LoVo (cell line): Measurements from ENCODE around the gene ZNF396.

Experiments used
- DNase-seq: peaks from one replicate; pipeline ENCODE4 v3.0.0-alpha.2; 2016; ENCODE audit warnings: low spot score

Gene ZNF396

DNA sequence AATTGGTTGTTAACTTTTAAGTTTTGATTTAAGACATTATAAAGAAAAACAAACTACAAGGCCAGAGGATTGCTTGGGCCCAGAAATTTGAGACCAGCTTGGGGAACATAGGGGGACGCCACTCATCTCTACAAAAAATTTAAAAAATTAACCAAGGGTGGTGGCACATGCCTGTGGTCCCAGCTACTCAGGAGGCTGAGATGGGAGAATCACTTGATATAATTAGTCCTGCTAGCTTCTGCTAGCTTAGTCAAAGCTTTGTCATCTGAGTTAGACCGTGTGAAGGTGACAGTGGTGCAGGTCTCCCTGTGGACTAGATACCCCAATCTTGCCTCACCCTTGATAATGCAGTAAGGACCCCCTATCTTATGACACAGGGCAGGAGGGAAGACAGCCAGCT is 6.0 kb upstream of the ZNF396 start:
- no peak for DNase-seq

DNA sequence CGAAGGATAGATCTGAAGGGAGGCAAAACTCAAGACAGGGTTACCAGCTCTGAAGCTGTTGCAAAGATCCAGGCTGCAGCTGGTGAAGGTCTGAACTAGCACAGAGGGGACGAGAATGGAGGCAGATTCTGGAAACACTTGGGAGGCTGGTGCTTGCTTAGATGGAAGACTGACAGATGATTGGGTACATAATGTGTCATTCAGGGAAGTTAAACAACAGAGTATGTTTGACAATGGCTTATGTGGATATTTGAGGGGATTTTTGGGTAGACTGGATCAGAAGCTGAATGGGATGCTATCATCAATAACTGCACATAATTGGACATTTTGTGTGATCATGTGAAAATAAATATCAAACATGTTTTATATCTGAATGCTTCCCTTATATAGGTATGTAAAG is 2.3 kb upstream of the ZNF396 start:
- no peak for DNase-seq

DNA sequence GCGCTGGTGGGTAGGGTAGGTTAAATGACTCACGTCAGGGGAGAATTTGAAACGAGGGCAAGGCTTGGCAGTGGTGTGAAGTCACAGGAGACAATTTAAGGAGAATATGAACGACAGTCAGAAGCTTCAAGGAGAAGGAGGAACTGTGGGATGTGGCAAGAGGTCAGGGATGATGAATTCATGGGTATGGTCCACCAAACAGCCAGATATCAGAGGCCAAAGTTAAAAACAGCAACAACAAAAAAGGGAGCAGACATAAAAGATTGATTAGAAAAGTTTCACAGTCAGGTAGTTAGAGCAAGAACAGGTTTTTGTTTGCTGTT is 1.4 kb upstream of the ZNF396 start:
- no peak for DNase-seq

DNA sequence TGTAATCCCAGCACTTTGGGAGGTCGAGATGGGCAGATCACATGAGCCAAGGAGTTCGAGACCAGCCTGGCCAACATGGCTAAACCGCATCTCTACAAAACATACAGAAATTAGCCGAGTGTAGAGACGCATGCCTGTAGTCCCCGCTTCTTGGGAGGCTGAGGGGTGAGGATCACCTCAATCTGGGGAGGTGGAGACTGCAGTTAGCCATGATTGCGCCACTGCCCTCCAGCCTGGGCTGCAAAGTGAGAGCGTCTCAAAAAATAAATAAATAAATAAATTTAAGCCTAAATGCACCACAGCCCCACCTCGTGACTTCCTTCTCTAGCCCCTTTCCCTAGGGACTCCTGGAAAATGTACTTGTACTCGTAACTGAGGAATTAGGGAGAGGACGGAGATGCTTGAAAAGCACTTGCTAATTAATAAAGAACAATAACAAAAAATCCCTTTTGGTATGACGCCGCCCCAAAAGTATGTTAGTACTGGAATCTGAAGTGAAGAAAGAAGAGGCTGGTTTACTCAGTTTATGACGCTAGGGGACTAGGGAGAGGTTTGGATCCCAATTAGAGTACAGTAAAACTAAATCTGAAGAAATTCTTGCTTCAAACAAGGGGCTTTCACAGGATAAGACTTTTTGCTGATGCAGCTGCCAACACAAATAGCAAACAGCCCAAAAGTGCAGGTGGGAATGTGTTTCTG is 887 bp upstream of the ZNF396 start:
- no peak for DNase-seq

DNA sequence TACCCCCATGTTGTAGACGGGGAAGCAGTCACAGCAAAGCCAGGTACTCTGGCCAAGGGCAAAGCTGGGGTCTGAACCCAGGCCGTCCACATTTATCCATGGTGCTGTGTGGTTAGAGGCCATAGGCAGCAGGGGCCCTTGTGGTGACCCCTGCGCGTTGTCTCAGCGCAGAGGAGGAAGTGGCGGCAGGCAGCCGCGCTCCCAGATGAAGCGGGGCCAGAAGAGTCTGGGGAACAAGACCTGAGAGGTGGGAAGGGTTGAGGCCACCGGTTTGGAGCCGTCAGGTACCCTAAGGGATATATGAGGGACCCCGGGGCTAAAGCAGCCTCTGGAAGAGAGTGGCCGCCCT is 770 bp downstream of the ZNF396 start:
- DNase-seq, result no peak

DNA sequence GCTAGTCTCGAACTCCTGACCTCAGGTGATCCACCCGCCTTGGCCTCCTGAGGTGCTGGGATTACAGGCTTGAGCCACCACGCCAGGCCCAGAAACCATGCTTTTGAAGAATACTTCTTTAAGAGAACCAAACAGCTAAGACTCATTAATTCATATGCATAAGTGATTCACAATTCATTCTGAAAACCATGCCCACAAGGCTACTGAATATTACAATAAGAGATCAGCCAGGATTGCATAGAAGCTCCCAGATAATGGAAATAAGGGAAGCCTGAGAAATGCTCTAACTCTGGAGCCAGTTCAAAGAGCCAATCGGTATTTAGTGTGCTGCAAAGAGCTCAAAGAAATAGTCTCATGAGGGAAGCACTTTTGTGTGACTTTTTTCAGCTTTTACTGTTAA is 2.4 kb downstream of the ZNF396 start:
- no peak for DNase-seq

DNA sequence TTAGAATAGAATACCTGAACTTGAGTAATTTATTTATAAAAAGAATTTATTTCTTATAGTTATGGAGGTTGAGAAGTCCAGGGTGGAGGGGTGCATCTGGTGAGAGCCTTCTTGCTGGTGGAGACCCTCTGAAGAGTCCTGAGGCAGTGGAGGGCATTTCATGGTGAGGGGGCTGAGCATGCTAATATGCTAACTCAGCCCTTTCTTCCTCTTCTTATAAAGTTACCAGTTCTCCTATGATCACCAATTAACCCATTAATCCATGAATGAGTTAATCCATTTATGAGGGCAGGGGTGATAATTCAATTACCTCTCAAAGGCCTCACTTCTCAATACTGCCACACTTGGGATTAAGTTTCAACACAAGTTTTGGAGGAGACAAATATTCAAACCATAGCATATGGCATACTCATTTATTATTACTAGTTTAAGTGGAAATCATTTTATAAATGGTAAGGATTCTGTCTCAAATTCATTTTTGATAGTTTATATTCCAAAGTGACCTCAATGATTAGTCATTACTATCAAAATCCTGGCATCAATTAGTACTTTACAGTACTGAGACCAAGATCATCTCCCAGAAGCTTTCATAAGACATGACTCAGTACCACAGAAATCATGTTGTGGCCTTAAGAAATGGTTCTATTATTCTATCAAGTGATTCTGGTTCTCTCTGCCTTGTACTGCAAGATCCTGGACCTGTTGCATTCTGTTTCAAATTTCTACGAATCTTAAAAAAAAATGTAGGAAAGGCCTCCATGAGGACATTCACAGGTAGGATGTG is 5.5 kb downstream of the ZNF396 start:
- no peak for DNase-seq

DNA sequence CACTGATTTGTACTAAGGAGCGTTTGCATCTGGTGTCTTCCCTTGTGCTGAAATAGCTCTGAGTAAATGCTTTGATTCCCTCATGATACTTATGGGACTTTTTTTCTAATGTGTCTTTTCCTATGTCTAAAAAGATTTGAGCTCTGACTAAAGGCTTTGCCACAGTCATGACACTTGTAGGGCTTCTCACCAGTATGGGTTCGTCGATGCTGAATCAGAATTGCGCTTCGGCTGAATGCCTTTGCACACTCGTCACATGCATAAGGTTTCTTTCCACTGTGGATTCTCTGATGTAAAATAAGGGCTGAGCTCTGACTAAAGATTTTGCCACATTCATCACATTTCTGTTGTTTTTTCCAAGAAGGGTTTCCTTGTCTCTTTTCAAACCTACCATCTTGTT is 8.0 kb downstream of the ZNF396 start:
- no peak for DNase-seq

DNA sequence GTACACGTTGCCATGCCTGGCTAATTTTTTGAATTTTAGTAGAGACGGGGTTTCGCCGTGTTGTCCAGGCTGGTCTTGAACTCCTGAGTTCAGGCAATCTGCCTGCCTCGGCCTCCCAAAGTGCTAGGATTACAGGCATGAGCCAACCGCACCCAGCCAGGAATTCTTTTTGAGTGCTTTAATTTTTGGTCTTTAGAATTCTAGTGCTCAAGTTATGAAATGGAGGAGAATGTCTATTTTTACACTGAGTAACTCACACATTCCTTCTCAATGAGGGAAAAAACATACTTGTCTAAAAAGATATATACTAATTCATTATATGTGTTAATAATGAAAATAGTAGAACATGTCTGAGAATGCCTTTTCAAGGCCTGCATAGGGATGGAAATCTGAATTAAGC is 8.5 kb downstream of the ZNF396 start:
- DNase-seq, result no peak

DNA sequence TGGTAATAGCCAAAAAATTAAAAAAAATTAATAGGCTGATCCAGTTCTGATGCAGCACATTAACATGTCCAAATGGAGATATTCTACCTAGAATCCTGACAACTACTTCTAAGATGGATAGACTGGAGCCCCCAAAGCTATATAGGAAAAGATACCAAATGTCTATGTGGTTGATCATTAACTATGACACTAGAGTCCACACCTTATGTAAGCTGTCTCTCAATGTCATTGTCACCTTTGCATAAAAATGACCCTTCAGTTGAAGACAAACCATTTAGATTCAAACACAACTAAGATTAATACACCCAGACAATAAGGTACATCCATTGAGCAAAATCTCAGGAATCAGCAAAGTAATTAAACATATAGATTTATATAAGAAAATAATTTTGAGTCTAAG is 14.6 kb downstream of the ZNF396 start:
- no peak for DNase-seq

DNA sequence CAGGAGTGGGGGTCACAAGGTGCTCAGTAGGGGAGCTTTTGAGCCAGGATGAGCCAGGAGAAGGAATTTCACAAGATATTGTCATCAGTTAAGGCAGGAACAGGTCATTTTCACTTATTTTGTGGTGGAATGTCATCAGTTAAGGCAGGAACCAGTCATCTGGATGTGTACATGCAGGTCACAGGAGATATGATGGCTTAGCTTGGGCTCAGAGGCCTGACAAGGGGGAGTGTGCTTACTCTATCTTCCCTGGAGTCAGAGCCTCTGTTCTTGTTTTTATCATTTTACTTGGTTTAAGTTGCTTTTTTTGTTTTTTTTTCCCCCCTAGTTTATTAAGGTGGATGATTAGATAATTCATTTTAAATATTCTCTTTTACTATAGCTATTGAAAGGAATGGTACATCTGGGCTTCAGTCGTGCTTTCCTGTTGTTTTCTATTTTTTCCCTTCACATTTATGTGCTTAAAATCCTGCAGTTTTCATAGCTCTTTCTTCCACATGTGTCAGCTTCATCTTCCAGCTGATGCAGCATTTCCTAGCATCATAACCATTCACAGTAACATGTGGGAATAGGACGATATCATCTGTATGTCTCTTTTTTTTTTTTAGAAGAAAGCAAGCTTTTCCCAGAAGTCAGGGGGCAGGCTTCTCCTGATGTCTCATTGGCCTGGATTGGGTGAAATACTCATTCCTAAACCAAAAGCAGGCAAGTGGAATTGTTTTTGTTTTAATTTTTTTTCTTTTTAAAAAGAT is 15.4 kb downstream of the ZNF396 start:
- no peak for DNase-seq

DNA sequence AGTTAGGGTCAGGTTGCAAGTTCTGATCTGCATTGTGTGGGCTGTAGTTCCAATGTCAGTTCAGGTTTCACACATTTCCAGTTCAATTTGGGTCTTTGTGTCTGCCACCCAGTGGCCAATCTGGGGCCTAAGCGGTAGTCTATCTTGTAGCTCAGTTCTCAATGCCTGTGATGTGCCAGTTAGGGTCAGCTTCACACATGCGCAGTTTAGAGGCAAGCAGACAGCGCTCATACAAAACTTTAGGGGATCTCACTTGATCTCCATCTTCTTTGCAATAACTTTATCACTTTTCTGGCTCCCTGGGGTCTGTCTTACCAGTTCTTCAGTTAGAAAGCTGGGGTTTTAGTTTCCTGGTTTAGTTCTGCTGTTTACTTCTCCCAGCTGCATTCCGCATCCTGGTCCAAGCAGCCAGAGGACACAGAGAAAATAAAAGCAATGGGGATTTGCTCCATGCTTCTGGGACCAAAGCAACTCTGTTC is 22.0 kb downstream of the ZNF396 start:
- DNase-seq, result peak; percentile 63

DNA sequence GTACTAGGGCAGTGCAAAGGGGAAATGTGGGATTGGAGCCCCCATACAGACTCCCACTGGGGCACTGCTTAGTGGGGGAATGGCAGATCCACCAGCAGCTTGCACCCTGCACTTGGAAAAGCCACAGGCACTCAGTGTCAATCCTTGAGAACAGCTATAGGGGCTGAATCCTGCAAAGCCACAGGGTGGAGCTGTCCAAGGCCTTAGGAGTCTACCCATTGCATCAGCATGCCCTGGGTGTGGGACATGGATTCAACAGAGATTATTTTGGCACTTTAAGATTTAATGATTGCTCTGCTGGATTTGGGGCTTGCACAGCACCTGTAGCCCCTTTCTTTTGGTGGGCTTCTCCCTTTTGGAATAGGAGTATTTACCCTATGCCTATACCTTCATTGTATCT is 24.4 kb downstream of the ZNF396 start:
- DNase-seq, result no peak

DNA sequence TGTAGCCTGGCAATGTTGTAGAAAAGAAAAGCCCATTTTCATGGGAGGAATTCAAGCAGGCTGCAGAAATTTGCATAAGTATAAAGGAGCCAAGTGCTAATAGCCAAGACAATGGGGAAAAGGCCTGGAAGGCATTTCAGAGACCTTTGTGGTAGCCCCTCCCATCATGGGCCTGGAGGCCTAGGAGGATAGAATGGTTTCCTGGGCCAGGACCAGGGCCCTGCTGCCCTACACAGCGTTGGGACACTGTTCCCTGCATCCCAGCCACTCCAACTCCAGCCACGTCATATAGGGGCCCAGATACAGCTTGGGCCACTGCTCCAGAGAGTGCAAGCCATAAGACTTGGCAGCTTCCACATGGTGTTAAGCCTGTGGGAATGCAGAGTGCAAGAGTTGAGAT is 24.9 kb downstream of the ZNF396 start:
- no peak for DNase-seq

DNA sequence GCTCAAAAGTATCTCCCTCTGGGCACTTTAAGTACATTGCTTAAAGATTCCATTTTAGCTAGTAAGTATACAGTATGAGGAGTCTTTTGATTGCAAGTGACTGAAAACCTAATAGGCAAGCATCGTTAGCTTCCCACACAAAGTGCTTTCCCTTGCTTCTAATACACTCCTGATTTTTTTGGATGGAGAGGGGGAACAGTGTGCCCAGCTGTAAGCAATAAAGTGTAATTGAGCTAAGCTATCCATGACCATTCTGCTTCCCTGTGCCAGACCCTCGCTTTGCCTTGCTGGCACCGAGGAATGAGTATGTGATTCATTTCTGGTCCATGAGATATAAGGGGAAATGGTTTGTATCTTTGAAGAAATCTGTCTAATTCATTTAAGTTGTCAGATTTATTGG is 29.1 kb downstream of the ZNF396 start:
- no peak for DNase-seq

DNA sequence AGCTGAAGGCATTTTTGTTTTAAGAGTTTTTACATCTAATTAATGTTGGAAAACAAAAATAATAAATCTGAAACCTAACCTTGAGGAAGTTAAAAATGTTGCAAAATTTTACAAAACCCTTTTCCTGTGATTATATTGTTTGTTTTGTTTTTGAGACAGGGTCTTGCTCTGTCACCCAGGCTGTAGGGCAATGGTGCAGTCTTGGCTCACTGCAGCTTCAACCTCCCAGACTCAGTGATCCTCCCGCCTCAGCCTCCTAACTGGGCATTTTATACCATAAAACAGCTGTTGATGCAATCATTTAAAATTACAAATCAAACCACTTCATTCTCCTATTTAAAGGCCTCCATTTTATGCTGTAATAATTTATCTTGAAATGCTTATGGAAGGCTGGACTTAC is 31.2 kb downstream of the ZNF396 start:
- DNase-seq, result no peak

DNA sequence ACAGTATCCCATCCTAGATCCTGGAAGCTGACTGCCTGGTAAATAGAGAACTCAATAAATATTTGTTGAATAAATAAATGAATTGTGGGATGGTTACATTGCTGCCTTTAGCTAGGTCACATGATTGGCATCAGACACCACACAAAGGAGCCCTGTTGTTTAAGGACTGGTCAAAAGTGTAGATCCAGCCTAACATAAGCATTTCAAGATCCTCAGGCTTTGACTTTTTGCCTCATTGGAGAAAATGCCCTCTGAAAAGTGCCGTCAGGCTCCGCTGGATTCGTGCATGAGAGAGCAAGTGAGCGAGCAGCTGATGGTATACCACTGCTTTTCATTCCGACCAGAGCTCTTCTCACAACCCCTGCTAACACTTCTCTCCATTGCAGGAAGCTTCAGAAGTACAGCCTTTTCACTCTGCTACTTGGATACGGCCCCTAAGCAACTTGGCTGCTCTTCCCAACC is 31.6 kb downstream of the ZNF396 start:
- DNase-seq, result no peak

DNA sequence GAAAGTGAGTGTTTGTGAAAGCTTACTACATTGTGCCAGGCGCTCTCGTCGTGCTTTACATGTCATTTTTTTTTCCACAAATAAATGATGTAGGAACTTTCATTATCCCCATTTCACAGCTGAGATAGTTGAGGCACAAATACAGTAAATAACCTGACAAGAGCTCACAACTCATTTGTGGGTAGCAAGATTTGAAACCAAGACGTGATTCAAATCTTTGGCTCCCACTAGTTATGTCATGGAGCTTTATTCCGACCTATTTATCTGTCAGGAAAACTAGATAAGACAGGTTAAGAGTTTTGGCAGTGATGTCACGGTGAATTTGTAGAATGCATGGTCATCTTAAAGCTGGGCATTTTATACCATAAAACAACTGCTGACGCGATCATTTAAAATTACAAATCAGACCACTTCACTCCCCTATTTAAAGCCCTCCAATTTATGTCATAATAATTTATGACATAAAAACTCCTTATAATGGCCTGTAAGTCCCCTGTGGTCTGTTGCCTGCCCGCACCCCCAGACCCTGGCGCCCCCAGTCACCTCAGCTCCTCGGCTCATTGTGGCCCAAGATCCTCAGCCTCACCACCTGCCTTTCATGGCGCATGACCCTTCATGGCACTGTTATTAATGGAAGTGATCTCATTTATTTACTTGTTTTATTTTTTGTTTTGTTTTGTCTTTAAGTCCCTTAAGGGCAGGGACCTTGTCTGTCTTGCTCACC is 32.2 kb downstream of the ZNF396 start:
- DNase-seq, result no peak

DNA sequence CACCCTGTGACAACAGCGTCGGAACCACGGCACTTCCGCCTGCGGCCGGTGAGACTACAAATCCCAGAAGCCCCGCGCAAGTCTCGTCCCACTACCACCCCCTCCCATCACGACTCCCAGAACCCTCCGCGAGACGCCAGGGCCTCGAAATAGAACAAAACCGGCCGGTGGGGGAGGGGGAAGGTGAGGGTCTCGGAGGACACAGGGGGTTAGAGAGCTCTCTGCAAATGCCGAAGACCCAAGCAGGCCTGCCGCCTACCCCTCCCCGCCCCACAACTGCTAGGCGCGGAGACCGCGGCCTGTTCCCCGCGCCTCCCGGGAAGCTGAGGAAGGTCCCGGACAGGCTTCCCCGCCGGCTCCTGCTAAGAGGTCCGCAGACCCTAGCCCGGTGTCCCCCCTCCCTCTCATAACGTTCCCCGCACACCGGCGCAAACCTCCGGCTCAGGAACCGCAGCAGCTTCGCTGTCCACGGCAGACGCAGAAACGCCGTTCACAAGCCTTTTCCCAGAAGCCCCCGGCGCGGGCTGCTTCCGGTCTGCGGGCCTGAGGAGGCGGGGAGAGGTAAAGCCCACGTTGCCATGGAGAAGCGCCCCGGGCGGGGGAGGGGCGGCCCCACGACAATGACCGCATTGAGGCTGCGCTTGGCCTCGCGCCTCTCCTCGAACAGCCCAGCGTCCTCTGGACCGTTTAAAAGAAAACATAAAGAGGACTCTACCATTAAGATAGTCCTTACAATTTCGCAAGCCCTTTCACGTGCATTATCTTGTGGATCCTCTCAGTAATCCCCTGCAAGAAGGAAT is 33.0 kb downstream of the ZNF396 start, which contains the start of gene ZNF24:
Gene ZNF24, minus strand, starts transcription at position 485 of the 800 bp plus-strand sequence. CDS start 3,770 bp downstream, outside the sequence.
- DNase-seq, result peak; percentile 94

DNA sequence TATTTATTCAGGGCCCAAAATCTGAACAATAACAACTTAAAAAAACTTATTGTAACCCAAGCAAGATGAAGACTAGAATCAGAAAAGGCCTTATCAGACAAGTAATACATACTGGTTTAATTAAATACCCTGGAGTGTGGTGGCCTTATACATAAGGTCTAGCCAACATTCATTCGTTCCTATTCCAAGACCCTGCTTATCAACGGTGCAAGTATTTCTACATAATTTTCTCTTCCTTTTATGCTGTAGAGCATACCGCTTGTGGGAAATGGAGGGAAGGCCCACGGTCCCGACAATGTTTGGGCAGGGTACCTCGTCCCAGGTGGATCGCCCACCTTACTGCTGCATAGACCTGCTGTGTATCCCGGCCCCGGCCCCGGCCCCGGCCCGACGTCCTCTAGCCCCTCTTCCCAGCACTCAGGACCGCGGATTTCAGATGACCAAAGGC is 33.6 kb downstream of the ZNF396 start:
- no peak for DNase-seq

DNA sequence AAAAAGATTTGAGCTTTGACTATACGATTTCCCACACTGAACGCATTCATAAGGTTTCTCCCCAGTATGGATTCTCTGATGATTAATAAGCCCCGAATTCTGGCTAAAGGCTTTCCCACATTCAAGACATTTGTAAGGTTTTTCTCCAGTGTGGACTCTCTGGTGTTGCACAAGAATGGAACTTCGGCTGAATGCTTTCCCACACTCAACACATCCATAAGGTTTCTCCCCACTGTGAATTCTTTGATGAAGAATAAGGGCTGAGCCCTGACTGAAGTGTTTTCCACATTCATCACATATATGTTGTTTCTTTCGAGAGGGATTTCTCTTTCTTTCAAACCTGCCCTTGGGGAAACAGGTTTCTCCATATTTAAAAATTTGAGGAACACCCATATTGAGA is 39.9 kb downstream of the ZNF396 start:
- DNase-seq, result no peak
